Measurements from ENCODE around the gene KRT40. TPM values are rescaled to one million over a fixed set of nuclear protein-coding genes. Genes with fewer than 3 reads are reported as not detected.

The KRT40 gene
- total and polyA plus RNA-seq, 8 donors: 0.10 TPM; not detected in 7

DNA sequence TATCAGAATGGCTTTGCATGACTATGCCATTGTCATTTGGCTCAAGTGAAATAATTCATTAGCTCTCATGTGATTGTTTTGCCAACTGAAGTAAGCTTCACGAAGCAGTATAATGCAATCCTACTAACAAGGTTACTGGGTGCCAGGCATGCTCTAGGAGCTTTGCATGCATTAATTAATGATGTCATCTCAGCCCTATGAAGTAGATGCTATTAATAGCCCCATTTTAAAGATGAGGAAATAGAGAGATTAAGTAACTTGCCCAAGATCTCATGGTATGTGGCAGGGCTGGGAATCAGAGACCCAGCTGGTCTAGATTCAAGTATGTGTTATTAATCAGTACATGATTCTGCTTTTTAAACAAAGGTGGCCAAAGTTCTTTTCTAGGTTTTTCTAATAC lies 31.5 kb downstream of the KRT40 start:
- Histone ChIP-seq H3K36me3 (no peaks in the 10 kb centered on the region), H3K27me3 (peaks cover 0 to 20% (median 6%) of the 10 kb centered on the region in 3 donors), H3K27ac (no peak overlapping the region), H3K4me3 (no peak overlapping the region), H3K9me3 (no peaks in the 10 kb centered on the region), H3K4me1 (peaks cover 0 to 10% (median 2%) of the 10 kb centered on the region in 4 donors)
- DNase-seq: no peak
- WGBS, 5 donors: 42 to 79% (median 61%) methylated on average over 1 of the region's 1 CpG
- TF ChIP-seq EP300 (IDR thresholded peaks at IDR 0.05) (no peak), POLR2A (IDR thresholded peaks at IDR 0.05) (no peak), POLR2AphosphoS5 (IDR thresholded peaks at IDR 0.05) (no peak)
- TF ChIP-seq, protein P1, sequence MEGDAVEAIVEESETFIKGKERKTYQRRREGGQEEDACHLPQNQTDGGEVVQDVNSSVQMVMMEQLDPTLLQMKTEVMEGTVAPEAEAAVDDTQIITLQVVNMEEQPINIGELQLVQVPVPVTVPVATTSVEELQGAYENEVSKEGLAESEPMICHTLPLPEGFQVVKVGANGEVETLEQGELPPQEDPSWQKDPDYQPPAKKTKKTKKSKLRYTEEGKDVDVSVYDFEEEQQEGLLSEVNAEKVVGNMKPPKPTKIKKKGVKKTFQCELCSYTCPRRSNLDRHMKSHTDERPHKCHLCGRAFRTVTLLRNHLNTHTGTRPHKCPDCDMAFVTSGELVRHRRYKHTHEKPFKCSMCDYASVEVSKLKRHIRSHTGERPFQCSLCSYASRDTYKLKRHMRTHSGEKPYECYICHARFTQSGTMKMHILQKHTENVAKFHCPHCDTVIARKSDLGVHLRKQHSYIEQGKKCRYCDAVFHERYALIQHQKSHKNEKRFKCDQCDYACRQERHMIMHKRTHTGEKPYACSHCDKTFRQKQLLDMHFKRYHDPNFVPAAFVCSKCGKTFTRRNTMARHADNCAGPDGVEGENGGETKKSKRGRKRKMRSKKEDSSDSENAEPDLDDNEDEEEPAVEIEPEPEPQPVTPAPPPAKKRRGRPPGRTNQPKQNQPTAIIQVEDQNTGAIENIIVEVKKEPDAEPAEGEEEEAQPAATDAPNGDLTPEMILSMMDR (IDR thresholded peaks at IDR 0.05): no peak
- intact Hi-C loops (cut with DNase I; ENCODE audit: low total_unique reads): no loop called here

DNA sequence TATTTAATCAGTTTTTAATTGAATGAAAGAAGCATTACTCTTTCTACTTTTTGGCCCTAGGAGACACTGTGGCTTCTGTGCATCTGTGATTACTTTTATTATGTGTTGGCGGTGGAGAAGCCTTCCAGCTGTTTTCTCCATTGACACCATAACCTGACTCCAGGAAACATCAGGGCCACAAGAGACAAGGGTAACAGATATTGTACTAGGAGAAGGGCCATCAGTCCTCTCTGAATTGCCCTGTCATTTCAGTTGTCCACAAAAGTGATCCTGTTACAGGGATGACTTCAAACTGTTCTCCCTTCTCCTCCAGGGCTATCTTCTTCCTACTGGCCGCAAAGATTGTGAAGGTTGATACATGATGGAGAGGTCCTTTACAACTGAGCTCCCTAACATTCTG lies 32.0 kb downstream of the KRT40 start:
- Histone ChIP-seq H3K4me1 (peaks cover 0 to 10% (median 2%) of the 10 kb centered on the region in 4 donors), H3K27me3 (peaks cover 0 to 22% (median 6%) of the 10 kb centered on the region in 3 donors), H3K27ac (no peak overlapping the region), H3K36me3 (no peaks in the 10 kb centered on the region), H3K9me3 (no peaks in the 10 kb centered on the region), H3K4me3 (no peak overlapping the region)
- 83 to 96% (median 94%) methylated on average over 2 of the region's 2 CpGs for WGBS, 5 donors
- intact Hi-C loops (cut with DNase I; ENCODE audit: low total_unique reads): no loop called here
- TF ChIP-seq POLR2AphosphoS5 (IDR thresholded peaks at IDR 0.05) (no peak), EP300 (IDR thresholded peaks at IDR 0.05) (no peak), POLR2A (IDR thresholded peaks at IDR 0.05) (no peak)
- TF ChIP-seq, protein P1 (IDR thresholded peaks at IDR 0.05): no peak
- DNase-seq: no peak

DNA sequence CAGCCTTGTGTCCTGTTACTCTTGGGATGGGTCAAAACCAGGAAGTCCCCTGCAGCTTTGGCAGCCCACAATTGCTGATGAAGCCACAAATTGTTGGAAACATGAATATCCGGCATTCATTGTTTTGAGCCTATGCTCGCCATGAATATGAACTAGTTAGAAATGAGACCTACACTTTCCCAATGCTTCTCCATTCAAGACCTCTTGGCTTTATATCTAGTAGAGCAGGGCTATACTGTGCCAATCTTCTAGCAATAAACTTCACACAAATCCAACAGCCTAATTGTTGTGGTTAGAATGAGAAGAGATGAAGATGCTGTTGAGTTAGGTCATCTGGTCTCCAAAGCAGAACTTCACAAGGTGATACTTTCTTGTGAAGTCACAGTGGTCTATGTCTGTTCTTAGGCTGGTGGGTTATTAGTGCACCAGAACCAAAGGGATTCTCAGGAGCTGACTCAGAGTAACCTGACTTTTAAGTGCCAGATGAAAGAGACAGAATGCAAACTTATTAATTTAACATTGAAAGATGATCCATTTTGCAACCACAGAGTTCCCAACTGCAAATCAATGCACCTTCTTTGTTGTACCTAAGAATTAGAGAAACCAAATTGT lies 33.0 kb downstream of the KRT40 start:
- Histone ChIP-seq H3K9me3 (no peaks in the 10 kb centered on the region), H3K36me3 (no peaks in the 10 kb centered on the region), H3K27ac (no peak overlapping the region), H3K4me3 (no peak overlapping the region), H3K4me1 (peaks cover 0 to 10% (median 2%) of the 10 kb centered on the region in 4 donors), H3K27me3 (peaks cover 0 to 29% (median 6%) of the 10 kb centered on the region in 3 donors)
- intact Hi-C loops (cut with DNase I; ENCODE audit: low total_unique reads): no loop called here
- DNase-seq: no peak
- WGBS, 5 donors: 95 to 100% (median 98%) methylated on average over 2 of the region's 2 CpGs
- TF ChIP-seq EP300 (IDR thresholded peaks at IDR 0.05) (no peak), POLR2A (IDR thresholded peaks at IDR 0.05) (no peak), POLR2AphosphoS5 (IDR thresholded peaks at IDR 0.05) (no peak)
- TF ChIP-seq, protein P1 (IDR thresholded peaks at IDR 0.05): no peak

DNA sequence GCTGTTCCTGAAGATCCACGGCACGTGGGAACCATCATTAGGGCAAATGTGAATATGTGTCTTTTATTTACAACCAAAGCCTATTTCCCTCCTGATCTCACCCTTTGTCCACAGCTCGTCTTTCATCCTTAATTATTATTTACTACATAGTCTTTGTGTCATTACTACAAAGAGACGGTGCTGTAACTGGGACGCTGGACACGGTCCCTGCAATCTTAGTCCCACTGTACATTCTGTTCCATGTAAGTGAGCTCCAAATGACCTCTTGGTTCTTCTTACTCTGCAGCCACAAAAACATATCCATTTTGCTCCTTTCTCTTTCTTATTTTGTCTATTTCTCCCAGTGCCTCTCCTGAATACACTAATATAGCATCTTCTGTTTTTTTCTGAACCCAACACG lies 34.0 kb downstream of the KRT40 start:
- Histone ChIP-seq H3K36me3 (no peaks in the 10 kb centered on the region), H3K27ac (no peak overlapping the region), H3K4me1 (peaks cover 0 to 10% (median 2%) of the 10 kb centered on the region in 4 donors), H3K27me3 (peaks cover 0 to 39% (median 6%) of the 10 kb centered on the region in 3 donors), H3K9me3 (no peaks in the 10 kb centered on the region), H3K4me3 (no peak overlapping the region)
- intact Hi-C loops (cut with DNase I; ENCODE audit: low total_unique reads): no loop called here
- WGBS, 5 donors: 68 to 77% (median 77%) methylated on average over 7 of the region's 7 CpGs
- no peak for DNase-seq
- TF ChIP-seq POLR2A (IDR thresholded peaks at IDR 0.05) (no peak), EP300 (IDR thresholded peaks at IDR 0.05) (no peak), POLR2AphosphoS5 (IDR thresholded peaks at IDR 0.05) (no peak)
- TF ChIP-seq, protein P1 (IDR thresholded peaks at IDR 0.05): no peak

Data from stomach (tissue), 9 donors.